H9 (cell line): ENCODE results near the gene MRC1. TPM values are rescaled to one million over a fixed set of nuclear protein-coding genes. Genes with fewer than 3 reads are reported as not detected.

Experiments used
- DNase-seq: peaks from one replicate; pipeline ENCODE4 v3.0.0-alpha.2; 2017
- H2AFZ ChIP-seq: one replicate; pipeline ENCODE4 v1.6.1; 2013; ENCODE audit warnings: mild to moderate bottlenecking, low read length, control low read depth, moderate library complexity
- H2AK5ac ChIP-seq: 2 replicates; pipeline ENCODE4 v1.6.1; 2013; ENCODE audit warnings: low read length, control low read depth, mixed read lengths; ENCODE audit not compliant: insufficient read length
- H2BK120ac ChIP-seq: one replicate; pipeline ENCODE4 v1.6.1; 2013; ENCODE audit warnings: low read depth, mild to moderate bottlenecking, low read length, control low read depth, inconsistent platforms; ENCODE audit not compliant: poor library complexity, severe bottlenecking
- H2BK12ac ChIP-seq: 2 replicates; pipeline ENCODE4 v1.6.1; 2013; ENCODE audit warnings: low read length, control low read depth, mixed read lengths, low read depth; ENCODE audit not compliant: insufficient read length
- H2BK15ac ChIP-seq: 2 replicates; pipeline ENCODE4 v1.6.1; 2013; ENCODE audit warnings: low read depth, low read length, control low read depth
- H2BK20ac ChIP-seq: one replicate; pipeline ENCODE4 v1.6.1; 2013; ENCODE audit warnings: low read depth, mild to moderate bottlenecking, low read length, control low read depth, inconsistent platforms; ENCODE audit not compliant: poor library complexity, severe bottlenecking
- H2BK5ac ChIP-seq: 2 replicates; pipeline ENCODE4 v1.6.1; 2013; ENCODE audit warnings: low read length, control low read depth, mixed read lengths; ENCODE audit not compliant: insufficient read length
- H3K14ac ChIP-seq: 2 replicates; pipeline ENCODE4 v1.6.1; 2013; ENCODE audit warnings: low read length, control low read depth; ENCODE audit not compliant: insufficient read depth
- H3K18ac ChIP-seq: 2 replicates; pipeline ENCODE4 v1.6.1; 2013; ENCODE audit warnings: low read depth, mild to moderate bottlenecking, mixed read lengths, low read length, control low read depth; ENCODE audit not compliant: insufficient read length
- H3K23ac ChIP-seq: 2 replicates; pipeline ENCODE4 v1.6.1; 2013; ENCODE audit warnings: low read length, control low read depth, mixed read lengths, low read depth; ENCODE audit not compliant: insufficient read length
- H3K23me2 ChIP-seq: 2 replicates; pipeline ENCODE4 v1.6.1; 2013; ENCODE audit warnings: low read depth, mild to moderate bottlenecking, mixed read lengths, low read length, control low read depth; ENCODE audit not compliant: insufficient read length, poor library complexity, severe bottlenecking
- H3K27ac ChIP-seq: 2 replicates; pipeline ENCODE4 v1.5.1; 2013; ENCODE audit warnings: low read length, control low read depth, mixed read lengths, low read depth; ENCODE audit not compliant: insufficient read length
- H3K27me3 ChIP-seq: 2 replicates; pipeline ENCODE4 v1.6.1; 2013; ENCODE audit warnings: low read length, control low read depth, inconsistent platforms; ENCODE audit not compliant: insufficient read depth
- H3K4ac ChIP-seq: 2 replicates; pipeline ENCODE4 v1.6.1; 2013; ENCODE audit warnings: low read depth, mild to moderate bottlenecking, control low read depth, inconsistent platforms, low read length, moderate library complexity
- H3K4me1 ChIP-seq: 2 replicates; pipeline ENCODE4 v1.6.1; 2013; ENCODE audit warnings: low read length, control low read depth, inconsistent platforms; ENCODE audit not compliant: insufficient read depth
- H3K4me2 ChIP-seq: 2 replicates; pipeline ENCODE4 v1.6.1; 2013; ENCODE audit warnings: low read length, control low read depth, mixed read lengths; ENCODE audit not compliant: insufficient read length, insufficient read depth
- H3K56ac ChIP-seq: 2 replicates; pipeline ENCODE4 v1.6.1; 2013; ENCODE audit warnings: low read depth, mild to moderate bottlenecking, mixed read lengths, low read length, control low read depth; ENCODE audit not compliant: insufficient read length
- H3K79me1 ChIP-seq: 2 replicates; pipeline ENCODE4 v1.6.1; 2013; ENCODE audit warnings: low read depth, mild to moderate bottlenecking, moderate library complexity, low read length, control low read depth, inconsistent platforms; ENCODE audit not compliant: insufficient read depth, poor library complexity, severe bottlenecking
- H3K79me2 ChIP-seq: 2 replicates; pipeline ENCODE4 v1.6.1; 2013; ENCODE audit warnings: low read length, control low read depth, inconsistent platforms; ENCODE audit not compliant: insufficient read depth
- H3K9ac ChIP-seq: 2 replicates; pipeline ENCODE4 v1.6.1; 2013; ENCODE audit warnings: low read length, control low read depth, mixed read lengths; ENCODE audit not compliant: insufficient read length; ENCODE audit errors: extremely low read depth
- H3K9me3 ChIP-seq: one replicate; pipeline ENCODE4 v1.6.1; 2013; ENCODE audit warnings: low read depth, low read length, inconsistent platforms; ENCODE audit not compliant: control insufficient read depth
- H3T11ph ChIP-seq: one replicate; pipeline ENCODE4 v1.6.1; 2013; ENCODE audit warnings: mild to moderate bottlenecking, low read length, control low read depth, inconsistent platforms
- H4K20me1 ChIP-seq: one replicate; pipeline ENCODE4 v1.6.1; 2013; ENCODE audit not compliant: control insufficient read depth, insufficient read length, insufficient read depth
- H4K5ac ChIP-seq: 2 replicates; pipeline ENCODE4 v1.6.1; 2013; ENCODE audit warnings: low read depth, mild to moderate bottlenecking, mixed read lengths, low read length, control low read depth; ENCODE audit not compliant: insufficient read length
- H4K8ac ChIP-seq: replicated peaks from 2 replicates; pipeline ENCODE4 v1.6.1; 2013; ENCODE audit warnings: low read length, control low read depth, mixed read lengths, low read depth; ENCODE audit not compliant: insufficient read length
- H4K91ac ChIP-seq: 2 replicates; pipeline ENCODE4 v1.6.1; 2013; ENCODE audit warnings: low read depth, mild to moderate bottlenecking, moderate library complexity, mixed read lengths, low read length, control low read depth; ENCODE audit not compliant: insufficient read length
- H3K27ac Mint-ChIP-seq, 3 experiments: 2 replicates in 2 of 3; 3 replicates in 1 of 3; pipeline ENCODE4 v1.8.0; 2020 to 2021; ENCODE audit warnings: mixed read lengths in 3 of 3, mild to moderate bottlenecking in 1 of 3, moderate library complexity in 1 of 3
- H3K27me3 Mint-ChIP-seq: 2 replicates; pipeline ENCODE4 v1.8.0; 2021; ENCODE audit warnings: low read depth, mild to moderate bottlenecking, moderate library complexity, mixed read lengths
- H3K36me3 Mint-ChIP-seq, 3 experiments: 2 replicates in 2 of 3; 3 replicates in 1 of 3; pipeline ENCODE4 v1.8.0; 2020 to 2021; ENCODE audit warnings: low read depth in 3 of 3, mixed read lengths in 3 of 3; ENCODE audit not compliant: insufficient read depth in 1 of 3
- H3K4me1 Mint-ChIP-seq, 2 experiments: 2 replicates each; pipeline ENCODE4 v1.8.0; 2020; ENCODE audit warnings: mixed read lengths in 2 of 2
- H3K4me3 Mint-ChIP-seq, 2 experiments: 2 replicates in 1 of 2; 3 replicates in 1 of 2; pipeline ENCODE4 v1.8.0; 2020 to 2021; ENCODE audit warnings: mild to moderate bottlenecking in 2 of 2, mixed read lengths in 2 of 2, moderate library complexity in 1 of 2
- H3K9me3 Mint-ChIP-seq, 2 experiments: 2 replicates in 1 of 2; 3 replicates in 1 of 2; pipeline ENCODE4 v1.8.0; 2020; ENCODE audit warnings: mild to moderate bottlenecking in 2 of 2, mixed read lengths in 2 of 2, moderate library complexity in 1 of 2
- CTCF ChIP-seq: fragments of 200-600 bp; sonication (generic); conservative IDR thresholded peaks from 3 replicates; pipeline ENCODE4 v1.8.0; 2021; ENCODE audit warnings: antibody characterized with exemption, mild to moderate bottlenecking
- WGBS: extraction: QIAGEN DNeasy Blood & Tissue Kit; methylation state at CpG from one replicate; pipeline ENCODE4 v1.1.7; 2013; ENCODE audit warnings: missing lambda C conversion rate, low lambda C conversion rate, mixed read lengths; ENCODE audit not compliant: insufficient read length; ENCODE audit errors: extremely low coverage; 5-methylcytosine and 5-hydroxymethylcytosine counted together
- total RNA-seq: library from RNA; stranded (reverse); gene quantifications from 2 replicates; pipeline ENCODE4 v1.2.1, GENCODE V29; 2021

The MRC1 gene
- total RNA-seq, 1 experiment from 2014 or later = not detected

DNA sequence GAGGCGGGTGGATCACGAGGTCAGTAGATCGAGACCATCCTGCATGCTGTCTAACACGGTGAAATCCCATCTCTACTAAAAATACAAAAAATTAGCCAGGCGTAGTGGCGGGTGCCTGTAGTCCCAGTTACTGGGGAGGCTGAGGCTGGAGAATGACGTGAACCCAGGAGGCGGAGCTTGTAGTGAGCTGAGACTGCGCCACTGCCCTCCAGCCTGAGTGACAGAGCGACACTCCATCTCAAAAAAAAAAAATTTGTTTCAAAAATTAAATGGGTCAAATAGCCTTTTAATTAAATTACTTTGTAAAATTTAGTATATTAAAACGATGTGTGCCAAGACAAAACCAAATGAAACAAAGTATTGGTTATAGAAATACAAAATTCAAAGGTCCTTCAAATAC lies 6.8 kb upstream of the MRC1 start:
- H4K20me1 ChIP-seq = no peaks in the 10 kb centered on the region
- no peaks in the 10 kb centered on the region for H3K79me1 ChIP-seq
- H3K9ac ChIP-seq = no peak overlapping the region
- peaks cover 0 to 2% of the 10 kb centered on the region in 2 experiments; a peak in 1 of 5 replicates for H3K9me3 Mint-ChIP-seq
- no peak overlapping the region for H3K14ac ChIP-seq
- H2AK5ac ChIP-seq = no peak overlapping the region
- no peak overlapping the region for H3K27ac ChIP-seq
- no peaks in the 10 kb centered on the region for H3K79me2 ChIP-seq
- H3K4me1 Mint-ChIP-seq = peaks cover 7 to 8% of the 10 kb centered on the region in 2 experiments; a peak in 3 of 4 replicates
- no peak for DNase-seq
- no peak overlapping the region for H2BK12ac ChIP-seq
- no peak overlapping the region for H3K23ac ChIP-seq
- no peak overlapping the region for H2BK5ac ChIP-seq
- H4K91ac ChIP-seq = no peak overlapping the region
- no peak for TF ChIP-seq CTCF
- no peaks in the 10 kb centered on the region for H3K9me3 ChIP-seq
- H3K36me3 Mint-ChIP-seq = no peaks in the 10 kb centered on the region
- no peak overlapping the region for H3K56ac ChIP-seq
- H3K23me2 ChIP-seq = no peaks in the 10 kb centered on the region
- H3K27me3 ChIP-seq = no peaks in the 10 kb centered on the region
- no peak overlapping the region for H3K4ac ChIP-seq
- no peak overlapping the region for H3T11ph ChIP-seq
- H3K4me3 Mint-ChIP-seq = no peak overlapping the region
- H2BK15ac ChIP-seq = no peak overlapping the region
- no peak overlapping the region for H2BK120ac ChIP-seq
- H3K18ac ChIP-seq = no peak overlapping the region
- H3K27me3 Mint-ChIP-seq = no peaks in the 10 kb centered on the region
- H2AFZ ChIP-seq = no peak overlapping the region
- no peak overlapping the region for H4K8ac ChIP-seq
- H3K4me2 ChIP-seq = no peak overlapping the region
- no peaks in the 10 kb centered on the region for H3K4me1 ChIP-seq
- no peak overlapping the region for H3K27ac Mint-ChIP-seq
- no CpG with 5 or more reads among the region's 11 CpGs for WGBS
- no peak overlapping the region for H4K5ac ChIP-seq
- no peak overlapping the region for H2BK20ac ChIP-seq
